Skeletal muscle tissue (tissue), 4 donors: ENCODE measurements around the gene TAS1R1. TPM values are rescaled to one million over a fixed set of nuclear protein-coding genes. Genes with fewer than 3 reads are reported as not detected.

Experiments
- H3K27ac ChIP-seq: one replicate; pipeline ENCODE4 v1.7.0; 2013; ENCODE audit warnings: mild to moderate bottlenecking, low read depth, low read length, inconsistent platforms
- H3K27me3 ChIP-seq, 3 donors: one replicate each; pipeline ENCODE4 v1.7.0; 2013; ENCODE audit warnings: low read length in 3 of 3; ENCODE audit not compliant: control insufficient read depth in 3 of 3, insufficient read depth in 3 of 3
- H3K36me3 ChIP-seq, 3 donors: one replicate each; pipeline ENCODE4 v1.7.0; 2013; ENCODE audit warnings: low read length in 3 of 3; ENCODE audit not compliant: control insufficient read depth in 3 of 3, insufficient read depth in 3 of 3
- H3K4me1 ChIP-seq, 3 donors: one replicate each; pipeline ENCODE4 v1.7.0; 2013; ENCODE audit warnings: low read length in 3 of 3, mild to moderate bottlenecking in 3 of 3; ENCODE audit not compliant: control insufficient read depth in 3 of 3, insufficient read depth in 3 of 3
- H3K4me3 ChIP-seq, 3 donors: one replicate each; pipeline ENCODE4 v1.7.0; 2013; ENCODE audit warnings: low read length in 3 of 3
- H3K9ac ChIP-seq, 3 donors: one replicate each; pipeline ENCODE4 v1.7.0; 2013; ENCODE audit warnings: low read length in 3 of 3, mild to moderate bottlenecking in 3 of 3, moderate library complexity in 2 of 3, low read depth in 1 of 3
- H3K9me3 ChIP-seq, 3 donors: one replicate each; pipeline ENCODE4 v1.7.0; 2013; ENCODE audit warnings: low read length in 3 of 3; ENCODE audit not compliant: control insufficient read depth in 3 of 3
- total RNA-seq: library from RNA; depleted of rRNA; stranded (reverse); fragments of >200 nt; gene quantifications from one replicate; pipeline ENCODE4 v1.2.3, GENCODE V29; 2014
- donor health status: Osteomylitis.

The TAS1R1 gene
- 5.7 TPM for total RNA-seq

DNA sequence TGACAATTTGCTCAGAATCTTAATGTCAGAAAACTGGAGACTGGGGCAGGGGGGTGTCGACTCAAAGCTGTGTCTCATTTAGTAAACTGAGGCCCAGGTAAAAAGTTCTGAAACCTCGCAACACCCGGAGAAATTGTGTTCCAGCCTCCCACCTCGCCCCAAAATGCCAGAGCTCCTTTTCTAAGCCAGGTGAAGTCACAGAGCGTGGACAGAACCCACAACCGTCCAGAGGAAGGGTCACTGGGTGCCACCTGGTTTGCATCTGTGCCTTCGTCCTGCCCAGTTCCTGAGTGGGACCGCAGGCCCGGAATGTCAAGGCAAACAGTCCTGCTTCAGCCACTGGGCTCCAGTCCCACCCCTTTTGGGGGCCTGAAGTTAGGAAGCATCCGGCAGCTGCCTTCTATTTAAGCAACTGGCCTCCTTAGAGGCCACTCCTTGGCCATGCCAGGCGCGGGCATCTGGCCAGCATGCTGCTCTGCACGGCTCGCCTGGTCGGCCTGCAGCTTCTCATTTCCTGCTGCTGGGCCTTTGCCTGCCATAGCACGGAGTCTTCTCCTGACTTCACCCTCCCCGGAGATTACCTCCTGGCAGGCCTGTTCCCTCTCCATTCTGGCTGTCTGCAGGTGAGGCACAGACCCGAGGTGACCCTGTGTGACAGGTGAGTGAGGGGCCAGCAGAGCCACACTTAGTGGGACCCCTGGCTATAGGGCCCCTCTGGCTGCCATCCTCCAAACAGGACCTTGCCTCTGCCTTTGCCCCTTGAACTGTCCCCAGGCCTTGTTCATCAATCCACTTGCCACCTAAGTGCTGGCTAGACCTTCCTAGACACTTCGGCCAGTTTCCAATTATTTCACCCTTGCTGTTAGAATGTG, at the start of gene TAS1R1:
TAS1R1 (plus strand) TSS at position 401 of the 872 bp plus-strand sequence; CDS start at position 468, 67 bp downstream.
- peak within 1 kb of the TSS; percentile 91 to 97 (median 93) for H3K9ac ChIP-seq
- H3K36me3 ChIP-seq, result peaks cover 0 to 7% (median 3%) of the 10 kb centered on the region in 3 donors
- H3K4me1 ChIP-seq, result peaks cover 14 to 18% (median 17%) of the 10 kb centered on the region in 3 donors
- H3K27ac ChIP-seq, result peak within 1 kb of the TSS; percentile 14
- no peaks in the 10 kb centered on the region for H3K27me3 ChIP-seq
- H3K9me3 ChIP-seq, result no peaks in the 10 kb centered on the region
- H3K4me3 ChIP-seq, result peak within 1 kb of the TSS; percentile 73 to 90 (median 90)

DNA sequence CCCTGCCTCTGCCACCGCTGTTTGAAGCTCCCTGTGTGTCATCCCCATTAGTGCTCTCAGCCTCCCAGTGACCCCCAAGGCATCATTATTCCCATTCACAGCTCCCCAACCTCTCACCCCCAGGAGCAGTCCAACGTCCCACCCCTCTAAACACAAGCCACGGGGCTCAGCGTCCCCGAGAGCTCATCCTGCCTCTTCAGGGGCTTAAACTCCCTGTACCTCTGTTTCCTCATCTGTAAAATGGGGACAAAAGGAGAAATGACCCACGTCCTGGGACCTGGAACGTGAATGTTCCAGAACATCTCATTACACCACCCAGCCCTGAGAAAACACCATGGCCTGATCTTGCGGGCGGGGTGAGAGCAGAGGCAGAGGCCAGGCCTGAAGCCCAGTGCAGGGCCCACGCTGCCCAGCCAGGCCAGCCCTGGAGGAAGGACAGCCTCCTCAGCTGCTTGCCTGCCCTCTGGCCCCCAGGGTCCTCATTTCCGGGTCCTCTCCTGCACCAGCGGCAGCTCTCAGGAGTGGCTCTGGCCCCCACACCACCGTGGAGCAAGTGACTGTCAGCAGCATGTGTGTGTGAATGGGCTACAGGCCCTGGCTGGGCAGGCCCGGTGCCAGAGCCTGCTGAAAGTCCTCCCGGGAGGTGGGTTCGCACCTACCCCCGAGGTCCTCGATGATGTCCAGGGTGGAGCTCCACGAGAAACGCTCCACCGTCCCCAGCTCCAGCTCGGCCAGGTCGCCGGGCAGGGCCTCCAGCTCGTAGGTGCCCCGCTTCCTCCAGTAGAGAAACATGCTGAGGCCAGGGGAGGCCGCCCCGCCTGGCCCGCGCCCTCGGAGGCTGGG, 49.5 kb upstream of the TAS1R1 start:
- Histone ChIP-seq H3K9me3 (no peaks in the 10 kb centered on the region), H3K4me3 (no peak overlapping the region), H3K27me3 (peaks cover 0 to 12% (median 5%) of the 10 kb centered on the region in 3 donors), H3K36me3 (no peaks in the 10 kb centered on the region), H3K27ac (no peak overlapping the region), H3K9ac (no peak overlapping the region), H3K4me1 (peaks cover 31 to 33% (median 33%) of the 10 kb centered on the region in 3 donors)

DNA sequence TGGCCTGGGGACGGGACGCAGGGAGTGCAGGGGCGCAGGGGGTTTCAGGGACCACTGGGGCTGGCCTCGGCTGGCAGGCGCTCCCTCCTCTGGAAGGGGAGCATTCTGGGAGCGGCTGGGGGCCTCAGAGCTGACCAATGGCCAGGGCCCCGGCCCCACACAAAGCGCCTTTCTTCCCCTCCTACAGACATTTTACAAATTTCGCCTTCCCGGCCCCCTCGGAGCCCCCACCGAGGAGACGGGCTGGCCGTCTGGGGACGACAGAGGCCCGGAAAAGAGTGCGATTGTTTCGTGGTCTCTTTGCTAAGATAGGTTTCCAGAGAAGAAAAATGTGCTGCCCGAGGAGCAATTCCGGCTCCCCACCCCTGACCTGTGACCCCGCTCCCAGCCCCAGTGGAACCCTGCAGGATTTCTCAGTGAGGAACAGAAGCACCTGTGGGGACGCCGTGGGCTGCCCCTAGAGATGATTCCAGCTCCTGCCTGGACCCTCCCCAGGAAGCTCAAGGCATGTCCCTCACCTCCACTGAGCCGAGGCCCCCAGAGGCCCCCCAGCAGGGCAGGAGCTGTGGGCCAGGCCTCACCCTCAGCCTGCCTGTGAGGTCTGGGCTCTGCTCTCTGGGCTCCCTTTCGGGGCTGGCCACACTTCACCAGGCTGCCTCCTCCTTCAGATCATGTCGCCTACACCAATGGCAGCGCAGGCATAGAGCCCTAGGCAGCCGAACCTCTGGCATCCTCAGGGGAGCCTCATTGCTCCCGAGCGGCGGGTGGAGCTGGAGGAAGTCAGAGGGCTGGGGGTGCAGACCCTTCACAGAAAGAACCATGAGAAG, 48.7 kb upstream of the TAS1R1 start:
- Histone ChIP-seq H3K36me3 (no peaks in the 10 kb centered on the region), H3K9ac (no peak overlapping the region), H3K27me3 (peaks cover 0 to 5% (median 5%) of the 10 kb centered on the region in 3 donors), H3K9me3 (no peaks in the 10 kb centered on the region), H3K4me1 (peaks cover 23 to 27% (median 24%) of the 10 kb centered on the region in 3 donors), H3K27ac (no peak overlapping the region), H3K4me3 (no peak overlapping the region)

DNA sequence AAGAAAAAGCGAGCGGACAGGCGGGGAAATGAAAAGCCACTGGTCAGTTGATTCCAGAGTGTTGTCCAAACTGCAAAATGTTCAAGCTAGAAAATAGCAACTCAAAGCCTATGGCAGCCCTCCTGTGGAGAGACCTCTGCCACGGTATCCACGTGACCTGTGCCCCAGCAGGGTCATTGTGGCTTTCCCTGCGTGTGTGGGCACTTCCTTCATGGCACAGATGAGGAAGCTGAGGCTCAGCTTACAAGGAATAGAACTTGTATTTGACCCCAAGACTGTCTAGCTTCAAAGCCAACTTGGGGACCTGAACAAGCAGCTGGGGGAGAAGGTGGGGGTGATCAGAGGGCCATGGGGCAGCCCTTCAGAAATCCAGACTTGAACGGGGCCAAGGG, 48.1 kb upstream of the TAS1R1 start:
- Histone ChIP-seq H3K27ac (no peak overlapping the region), H3K4me3 (no peak overlapping the region)

DNA sequence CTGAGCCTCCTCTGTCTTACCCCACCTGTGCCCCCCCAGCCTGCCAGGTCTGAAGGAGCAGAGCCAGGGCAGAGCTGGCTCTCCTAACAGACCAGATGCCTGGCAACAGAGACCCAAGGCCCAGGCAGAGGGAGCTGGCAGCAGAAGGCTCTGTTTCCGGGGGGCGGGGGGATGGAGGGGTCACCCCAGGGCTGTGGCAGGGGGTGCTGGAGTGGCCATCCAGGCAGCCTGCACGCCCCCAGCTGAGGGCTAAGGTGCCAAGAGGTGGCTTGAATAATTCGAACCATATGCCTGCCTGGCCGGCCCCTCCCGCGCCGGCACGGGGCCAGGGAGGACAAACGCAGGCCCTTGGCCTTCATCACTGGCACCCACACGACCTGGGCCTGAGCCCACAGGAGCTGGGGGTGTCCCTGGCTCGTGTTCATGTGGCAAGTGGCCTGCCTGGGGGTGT, 47.6 kb upstream of the TAS1R1 start:
- Histone ChIP-seq H3K9ac (peak overlapping the region in 1 of 3 donors; percentile 25), H3K27ac (no peak overlapping the region), H3K9me3 (no peaks in the 10 kb centered on the region)

More for the DNA sequence above, 48.1 kb upstream of the TAS1R1 start:
- no peaks in the 10 kb centered on the region for H3K36me3 ChIP-seq
- no peaks in the 10 kb centered on the region for H3K9me3 ChIP-seq
- H3K9ac ChIP-seq, result peak overlapping the region in 1 of 3 donors; percentile 16
- peaks cover 18 to 21% (median 18%) of the 10 kb centered on the region in 3 donors for H3K4me1 ChIP-seq
- H3K27me3 ChIP-seq, result peaks cover 0 to 5% (median 4%) of the 10 kb centered on the region in 3 donors

DNA sequence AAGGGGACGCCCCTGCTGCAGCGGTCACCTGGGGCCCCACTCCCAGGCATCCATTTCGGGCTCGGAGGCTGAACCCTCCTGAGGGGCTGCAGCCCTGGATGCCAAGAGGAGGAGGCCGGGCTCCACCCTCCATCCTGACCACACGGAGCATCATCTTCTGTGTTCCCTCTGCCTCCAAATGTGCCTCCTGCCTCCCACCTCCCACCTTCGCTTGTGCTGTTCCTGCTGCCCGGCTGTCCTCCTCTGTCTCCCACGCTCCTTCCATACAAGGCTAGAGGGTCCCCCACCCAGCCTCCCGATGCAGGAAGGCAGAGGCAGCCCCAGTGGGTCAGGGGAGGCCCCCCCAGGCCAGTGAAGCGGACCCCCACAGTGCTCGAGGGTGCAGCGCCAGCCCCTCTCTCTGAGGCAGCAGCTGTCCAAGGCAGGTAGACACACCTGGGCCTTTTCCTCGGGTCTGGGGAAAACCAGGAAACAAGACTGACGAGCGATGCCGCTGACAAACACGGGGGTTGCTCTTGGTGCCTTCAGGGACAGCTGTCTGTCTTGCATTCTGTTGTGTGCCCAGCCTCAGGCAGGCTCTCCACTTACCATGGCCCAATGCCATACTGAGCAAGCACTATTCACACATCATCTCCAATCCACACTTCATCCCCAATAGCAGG, 46.8 kb upstream of the TAS1R1 start:
- Histone ChIP-seq H3K27me3 (peaks cover 0 to 5% (median 4%) of the 10 kb centered on the region in 3 donors), H3K4me1 (peaks cover 14 to 18% (median 15%) of the 10 kb centered on the region in 3 donors), H3K4me3 (no peak overlapping the region), H3K9me3 (no peaks in the 10 kb centered on the region), H3K9ac (peak overlapping the region in 1 of 3 donors; percentile 33), H3K27ac (no peak overlapping the region), H3K36me3 (no peaks in the 10 kb centered on the region)

More for the DNA sequence above, 47.6 kb upstream of the TAS1R1 start:
- Histone ChIP-seq H3K27me3 (peaks cover 0 to 5% (median 4%) of the 10 kb centered on the region in 3 donors), H3K4me3 (no peak overlapping the region), H3K36me3 (no peaks in the 10 kb centered on the region), H3K4me1 (peaks cover 14 to 16% (median 15%) of the 10 kb centered on the region in 3 donors)

DNA sequence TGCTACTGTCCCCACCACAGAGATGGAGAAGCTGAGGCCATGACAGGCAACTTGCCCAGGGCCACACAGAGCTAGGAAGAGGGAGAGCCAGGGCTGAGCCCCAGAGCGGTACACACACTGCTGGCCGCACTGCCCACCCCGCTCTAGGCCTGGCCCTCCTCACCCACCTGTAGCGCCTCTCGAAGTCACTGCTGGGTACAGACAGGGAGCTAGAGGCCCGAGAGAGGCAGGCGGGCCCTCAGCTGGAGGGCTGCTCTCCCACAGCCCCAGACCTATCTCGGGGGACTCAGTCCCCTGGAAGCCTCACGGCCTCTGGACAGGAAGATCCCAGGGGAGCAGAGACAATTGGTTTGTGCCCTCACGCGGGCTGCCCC, 46.3 kb upstream of the TAS1R1 start:
- H3K9ac ChIP-seq, result peak overlapping the region in 1 of 3 donors; percentile 33
- peaks cover 14 to 20% (median 18%) of the 10 kb centered on the region in 3 donors for H3K4me1 ChIP-seq
- H3K27ac ChIP-seq, result no peak overlapping the region
- no peaks in the 10 kb centered on the region for H3K9me3 ChIP-seq
- H3K4me3 ChIP-seq, result no peak overlapping the region
- no peaks in the 10 kb centered on the region for H3K36me3 ChIP-seq
- H3K27me3 ChIP-seq, result peaks cover 0 to 5% (median 4%) of the 10 kb centered on the region in 3 donors

DNA sequence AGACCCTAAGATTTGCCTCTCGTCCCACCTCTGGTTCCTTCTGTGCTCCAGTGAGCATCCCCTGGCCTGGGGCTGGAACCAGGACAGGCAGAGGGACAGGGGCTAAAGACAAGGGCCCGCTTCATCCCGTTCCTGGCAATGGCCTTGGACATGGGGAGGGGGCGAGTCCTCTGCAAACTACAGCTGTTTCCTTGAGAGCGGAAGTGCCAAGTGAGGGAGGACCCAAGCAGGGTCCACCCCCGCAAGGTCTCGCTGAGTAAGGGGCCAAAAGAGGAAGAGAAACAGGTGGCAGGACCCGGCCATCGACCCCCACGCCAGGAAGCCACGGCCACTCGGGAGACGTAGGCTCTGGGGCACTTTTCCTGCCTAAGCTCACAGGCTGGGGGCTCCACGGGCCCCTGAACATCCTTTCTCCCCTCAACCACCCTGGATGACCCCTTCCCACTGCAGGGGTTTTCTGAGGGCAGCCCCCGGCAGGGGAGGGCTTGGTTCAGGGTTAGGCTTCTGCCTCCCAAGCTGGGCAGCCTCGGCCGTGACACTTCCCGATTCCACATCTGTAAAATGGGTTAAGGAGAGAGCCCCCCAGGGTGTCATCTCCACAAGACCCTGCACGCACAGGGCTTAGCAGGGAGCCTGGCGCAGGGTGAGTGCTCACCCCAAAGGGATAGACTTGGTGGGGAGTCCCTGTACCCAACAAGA, 45.7 kb upstream of the TAS1R1 start:
- peaks cover 14 to 20% (median 18%) of the 10 kb centered on the region in 3 donors for H3K4me1 ChIP-seq
- peaks cover 0 to 5% (median 4%) of the 10 kb centered on the region in 3 donors for H3K27me3 ChIP-seq
- no peaks in the 10 kb centered on the region for H3K9me3 ChIP-seq
- no peak overlapping the region for H3K9ac ChIP-seq
- H3K27ac ChIP-seq, result no peak overlapping the region
- no peaks in the 10 kb centered on the region for H3K36me3 ChIP-seq
- no peak overlapping the region for H3K4me3 ChIP-seq
